Panc1 (cell line): ENCODE results near the gene ALPL. TPM values are rescaled to one million over a fixed set of nuclear protein-coding genes. Genes with fewer than 3 reads are reported as not detected.

Source experiments
- ATAC-seq: fragments of 200-7000 bp; cut with Tn5 transposase; 2 replicates; pipeline ENCODE4 v1.9.1; 2020; ENCODE audit warnings: mild to moderate bottlenecking, moderate library complexity
- BruUV-seq: library from RNA; stranded (reverse); fragments of 400-500 nt; replicated peaks from 2 replicates; lab custom pipeline; 2021; lab: Mats Ljungman, UMichigan
- CTCF ChIA-PET: fragments of 300-600 bp; sonication (Branson Sonifier 250); formaldehyde crosslinking; loops from one replicate; lab custom pipeline; 2022; ENCODE audit warnings: antibody characterized with exemption; lab: Charles Lee
- POLR2A ChIA-PET: fragments of 300-600 bp; sonication (Branson Sonifier 250); formaldehyde crosslinking; loops from one replicate; lab custom pipeline; 2022; ENCODE audit warnings: antibody characterized with exemption; lab: Charles Lee
- DNase-seq: peaks from one replicate; pipeline ENCODE4 v3.0.0-alpha.2; 2010; ENCODE audit warnings: low read depth, low spot score
- H3K27ac ChIP-seq: 2 replicates; pipeline ENCODE4 v1.5.1; 2011; ENCODE audit warnings: mild to moderate bottlenecking, low read length, inconsistent platforms
- H3K27me3 ChIP-seq: fragments of 200-500 bp; sonication (Bioruptor generic); 2 replicates; pipeline ENCODE4 v1.6.0; 2014; ENCODE audit warnings: low read length, inconsistent platforms; ENCODE audit not compliant: control insufficient read depth, insufficient read depth
- H3K36me3 ChIP-seq: fragments of 200-500 bp; sonication (Bioruptor generic); 2 replicates; pipeline ENCODE4 v1.5.1; 2014; ENCODE audit warnings: inconsistent platforms, mild to moderate bottlenecking, low read length, moderate library complexity; ENCODE audit not compliant: control insufficient read depth, insufficient read depth
- H3K4me1 ChIP-seq: 2 replicates; pipeline ENCODE4 v1.5.1; 2011; ENCODE audit warnings: inconsistent platforms, mild to moderate bottlenecking, low read length, moderate library complexity; ENCODE audit not compliant: control insufficient read depth, insufficient read depth
- H3K4me3 ChIP-seq, 2 experiments: 2 replicates each; pipeline ENCODE4 v1.5.1; 2011 to 2012; ENCODE audit warnings: low read depth in 2 of 2, low read length in 2 of 2, mild to moderate bottlenecking in 2 of 2, inconsistent platforms in 1 of 2, moderate library complexity in 1 of 2
- H3K9me3 ChIP-seq: fragments of 200-500 bp; sonication (Bioruptor generic); 2 replicates; pipeline ENCODE4 v1.5.1; 2014; ENCODE audit warnings: low read depth, mild to moderate bottlenecking, inconsistent platforms, low read length, moderate library complexity; ENCODE audit not compliant: control insufficient read depth, insufficient read depth
- POLR2AphosphoS5 ChIP-seq: IDR thresholded peaks from 2 replicates; pipeline ENCODE4 v1.6.1; 2012; ENCODE audit warnings: mild to moderate bottlenecking, low read depth, low read length, moderate library complexity
- SIN3A ChIP-seq: IDR thresholded peaks from 2 replicates; pipeline ENCODE4 v1.6.1; 2012; ENCODE audit warnings: low read depth, mild to moderate bottlenecking, low read length, moderate library complexity, borderline replicate concordance; ENCODE audit not compliant: insufficient read depth
- TCF7L2 ChIP-seq: IDR thresholded peaks from 2 replicates; pipeline ENCODE4 v1.6.1; 2011; ENCODE audit warnings: mild to moderate bottlenecking, low read depth, low read length, inconsistent platforms
- in situ Hi-C: cut with HindIII; loops from 2 replicates; pipeline ENCODE4 v1.10.0; 2016; ENCODE audit warnings: low sequenced_read_pairs, low pct_unique_long_range_greater_than_20kb
- intact Hi-C: fragments of 100-400 bp; cut with micrococcal nuclease; formaldehyde crosslinking; loops from one replicate; pipeline ENCODE4 v1.10.0; 2022; ENCODE audit not compliant: unreplicated experiment
- total RNA-seq: library from RNA; stranded (reverse); gene quantifications from one replicate; pipeline ENCODE4 v1.2.1, GENCODE V29; 2021; ENCODE audit not compliant: unreplicated experiment
- TF ChIP-seq, protein P1 (sequence below): fragments of 450-650 bp; IDR thresholded peaks from 2 replicates; pipeline ENCODE4 v1.5.1; 2017; ENCODE audit warnings: mild to moderate bottlenecking
- TF ChIP-seq, protein P2 (sequence below), 2 experiments: IDR thresholded peaks; 2 replicates each; pipeline ENCODE4 v1.6.1; 2011 to 2012; ENCODE audit warnings: low read depth in 2 of 2, control low read depth in 1 of 2, low read length in 1 of 2, mild to moderate bottlenecking in 1 of 2, moderate library complexity in 1 of 2; ENCODE audit not compliant: insufficient read depth in 1 of 2

Gene ALPL
- total RNA-seq, 1 experiment from 2014 or later: 0.82 TPM

DNA sequence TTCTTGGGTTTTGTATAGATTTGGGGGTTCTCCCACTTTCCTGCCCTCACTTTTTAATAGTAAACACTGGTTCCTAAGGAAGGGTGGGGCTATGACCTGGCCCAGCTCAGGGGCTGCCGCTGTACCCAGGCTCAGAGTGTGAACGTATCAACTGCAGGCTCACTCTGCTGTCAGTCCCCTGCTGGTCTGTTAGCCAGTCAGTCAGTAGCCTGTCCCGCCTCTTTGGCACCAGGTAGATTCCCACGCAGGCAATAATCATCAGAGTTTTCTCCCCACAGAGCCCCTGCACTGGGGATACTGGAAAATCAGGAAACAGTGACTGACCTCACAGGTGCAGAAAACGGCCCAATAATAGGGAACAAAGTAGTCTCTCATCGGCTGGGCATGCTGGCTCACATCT, 15.0 kb upstream of the ALPL start:
- POLR2A ChIA-PET: interaction anchor here (0.6 kb wide), 1 partner anchor 1413 kb away, joined by 5 read pairs; no protein-coding TSS in a partner anchor
- CTCF ChIA-PET: no interaction called here

DNA sequence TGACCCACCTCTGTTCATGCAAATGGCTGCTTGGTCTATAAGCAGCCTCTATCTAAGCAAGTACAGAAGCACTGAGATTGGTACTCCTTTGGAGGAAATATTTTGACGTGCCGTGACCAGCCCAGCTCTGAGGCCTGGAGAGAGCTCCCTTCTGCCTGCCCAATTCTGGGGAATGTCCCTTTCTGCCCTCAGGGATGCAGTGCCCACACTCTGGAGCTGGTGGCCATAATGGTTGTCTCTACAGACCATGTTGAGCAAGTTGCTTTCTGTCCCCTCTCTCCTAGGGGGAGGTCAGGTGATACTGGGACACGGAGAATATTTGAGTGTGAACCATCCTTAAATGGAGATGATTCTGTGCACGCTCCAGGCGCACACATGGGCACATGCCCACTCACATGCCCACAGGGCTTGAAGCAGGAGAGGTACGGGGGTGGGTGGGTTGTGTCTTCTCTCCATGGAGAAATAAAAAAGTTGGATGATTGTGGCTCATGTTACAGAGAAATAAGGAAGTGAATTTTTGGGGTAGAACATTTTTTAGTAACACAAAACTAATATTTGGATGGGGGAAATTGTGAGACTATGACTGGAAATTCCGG, 13.9 kb upstream of the ALPL start:
- Histone ChIP-seq H3K9me3 (no peaks in the 10 kb centered on the region), H3K27me3 (no peaks in the 10 kb centered on the region; the same call in 1 of the 2 replicates), H3K36me3 (no peaks in the 10 kb centered on the region), H3K4me3 (no peak overlapping the region), H3K4me1 (no peaks in the 10 kb centered on the region), H3K27ac (no peak overlapping the region)
- intact Hi-C loops: loop anchor here (10.0 kb wide), 1 partner anchor 121 kb away; no protein-coding TSS in a partner anchor
- DNase-seq (no peak), ATAC-seq (no peak)
- TF ChIP-seq POLR2AphosphoS5: no peak
- TF ChIP-seq SIN3A: no peak
- no peak for TF ChIP-seq TCF7L2
- TF ChIP-seq, protein P1, sequence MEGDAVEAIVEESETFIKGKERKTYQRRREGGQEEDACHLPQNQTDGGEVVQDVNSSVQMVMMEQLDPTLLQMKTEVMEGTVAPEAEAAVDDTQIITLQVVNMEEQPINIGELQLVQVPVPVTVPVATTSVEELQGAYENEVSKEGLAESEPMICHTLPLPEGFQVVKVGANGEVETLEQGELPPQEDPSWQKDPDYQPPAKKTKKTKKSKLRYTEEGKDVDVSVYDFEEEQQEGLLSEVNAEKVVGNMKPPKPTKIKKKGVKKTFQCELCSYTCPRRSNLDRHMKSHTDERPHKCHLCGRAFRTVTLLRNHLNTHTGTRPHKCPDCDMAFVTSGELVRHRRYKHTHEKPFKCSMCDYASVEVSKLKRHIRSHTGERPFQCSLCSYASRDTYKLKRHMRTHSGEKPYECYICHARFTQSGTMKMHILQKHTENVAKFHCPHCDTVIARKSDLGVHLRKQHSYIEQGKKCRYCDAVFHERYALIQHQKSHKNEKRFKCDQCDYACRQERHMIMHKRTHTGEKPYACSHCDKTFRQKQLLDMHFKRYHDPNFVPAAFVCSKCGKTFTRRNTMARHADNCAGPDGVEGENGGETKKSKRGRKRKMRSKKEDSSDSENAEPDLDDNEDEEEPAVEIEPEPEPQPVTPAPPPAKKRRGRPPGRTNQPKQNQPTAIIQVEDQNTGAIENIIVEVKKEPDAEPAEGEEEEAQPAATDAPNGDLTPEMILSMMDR: no peak
- TF ChIP-seq, protein P2, sequence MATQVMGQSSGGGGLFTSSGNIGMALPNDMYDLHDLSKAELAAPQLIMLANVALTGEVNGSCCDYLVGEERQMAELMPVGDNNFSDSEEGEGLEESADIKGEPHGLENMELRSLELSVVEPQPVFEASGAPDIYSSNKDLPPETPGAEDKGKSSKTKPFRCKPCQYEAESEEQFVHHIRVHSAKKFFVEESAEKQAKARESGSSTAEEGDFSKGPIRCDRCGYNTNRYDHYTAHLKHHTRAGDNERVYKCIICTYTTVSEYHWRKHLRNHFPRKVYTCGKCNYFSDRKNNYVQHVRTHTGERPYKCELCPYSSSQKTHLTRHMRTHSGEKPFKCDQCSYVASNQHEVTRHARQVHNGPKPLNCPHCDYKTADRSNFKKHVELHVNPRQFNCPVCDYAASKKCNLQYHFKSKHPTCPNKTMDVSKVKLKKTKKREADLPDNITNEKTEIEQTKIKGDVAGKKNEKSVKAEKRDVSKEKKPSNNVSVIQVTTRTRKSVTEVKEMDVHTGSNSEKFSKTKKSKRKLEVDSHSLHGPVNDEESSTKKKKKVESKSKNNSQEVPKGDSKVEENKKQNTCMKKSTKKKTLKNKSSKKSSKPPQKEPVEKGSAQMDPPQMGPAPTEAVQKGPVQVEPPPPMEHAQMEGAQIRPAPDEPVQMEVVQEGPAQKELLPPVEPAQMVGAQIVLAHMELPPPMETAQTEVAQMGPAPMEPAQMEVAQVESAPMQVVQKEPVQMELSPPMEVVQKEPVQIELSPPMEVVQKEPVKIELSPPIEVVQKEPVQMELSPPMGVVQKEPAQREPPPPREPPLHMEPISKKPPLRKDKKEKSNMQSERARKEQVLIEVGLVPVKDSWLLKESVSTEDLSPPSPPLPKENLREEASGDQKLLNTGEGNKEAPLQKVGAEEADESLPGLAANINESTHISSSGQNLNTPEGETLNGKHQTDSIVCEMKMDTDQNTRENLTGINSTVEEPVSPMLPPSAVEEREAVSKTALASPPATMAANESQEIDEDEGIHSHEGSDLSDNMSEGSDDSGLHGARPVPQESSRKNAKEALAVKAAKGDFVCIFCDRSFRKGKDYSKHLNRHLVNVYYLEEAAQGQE (IDR thresholded peaks at IDR 0.05; ENCODE audit: insufficient read depth in 1 of 2, low read depth in 2 of 2, low read length in 1 of 2): no peak
- in situ Hi-C loops: no loop called here
- no TSS peak for BruUV-seq
- POLR2A ChIA-PET: no interaction called here
- CTCF ChIA-PET: interaction anchor here (0.8 kb wide), 1 partner anchor 127 kb away, joined by 4 read pairs; no protein-coding TSS in a partner anchor

More for the DNA sequence above, 15.0 kb upstream of the ALPL start:
- no peak overlapping the region for H3K4me3 ChIP-seq
- no peaks in the 10 kb centered on the region for H3K4me1 ChIP-seq
- no TSS peak for BruUV-seq
- H3K27me3 ChIP-seq: no peaks in the 10 kb centered on the region; the same call in 1 of the 2 replicates
- no peaks in the 10 kb centered on the region for H3K36me3 ChIP-seq
- H3K27ac ChIP-seq: no peak overlapping the region
- TF ChIP-seq POLR2AphosphoS5: no peak
- TF ChIP-seq, protein P1: no peak
- no peak for TF ChIP-seq TCF7L2
- no peak for TF ChIP-seq SIN3A
- TF ChIP-seq, protein P2 (IDR thresholded peaks at IDR 0.05; ENCODE audit: insufficient read depth in 1 of 2, low read depth in 2 of 2, low read length in 1 of 2): no peak
- in situ Hi-C loops (no loop called here), intact Hi-C loops (loop anchor here (10.0 kb wide), 1 partner anchor 119 kb away; no protein-coding TSS in a partner anchor)
- DNase-seq (no peak), ATAC-seq (no peak)
- H3K9me3 ChIP-seq: no peaks in the 10 kb centered on the region
